K562 (cell line): ENCODE results near the gene TMX1. TPM values are rescaled to one million over a fixed set of nuclear protein-coding genes. Genes with fewer than 3 reads are reported as not detected.

Experiments used
- BHLHE40 ChIP-seq: IDR thresholded peaks from 2 replicates; pipeline ENCODE4 v1.6.1; 2011; ENCODE audit warnings: low read length, improper control_type of control experiment
- CCNT2 ChIP-seq: IDR thresholded peaks from 2 replicates; pipeline ENCODE4 v1.6.1; 2011; ENCODE audit warnings: borderline replicate concordance, low read depth, mild to moderate bottlenecking, moderate library complexity, mixed read lengths, low read length; ENCODE audit not compliant: insufficient read length; ENCODE audit errors: extremely low read depth
- CEBPG ChIP-seq, 3 experiments: fragments of 200-800 bp in 1 of 3; sonication (Bioruptor generic) in 1 of 3; sonication (generic) in 1 of 3; formaldehyde crosslinking in 1 of 3; IDR thresholded peaks in 2 of 3; conservative IDR thresholded peaks in 1 of 3; 2 replicates each; pipeline versions ENCODE4 v1.6.1 to v1.8.0; 2016 to 2022; ENCODE audit warnings: missing compliant biosample characterization in 2 of 3, missing genetic modification characterization in 2 of 3, mild to moderate bottlenecking in 1 of 3, missing genetic modification reagents in 1 of 3
- CTBP1 ChIP-seq: fragments of 450-650 bp; IDR thresholded peaks from 2 replicates; pipeline ENCODE4 v1.6.1; 2016; ENCODE audit warnings: borderline replicate concordance
- EP400 ChIP-seq: fragments of 450-650 bp; IDR thresholded peaks from 2 replicates; pipeline ENCODE4 v1.6.1; 2017; ENCODE audit warnings: antibody characterized with exemption, mild to moderate bottlenecking, moderate library complexity
- NKRF ChIP-seq: fragments of 450-650 bp; IDR thresholded peaks from 2 replicates; pipeline ENCODE4 v1.6.1; 2016; ENCODE audit warnings: borderline replicate concordance
- NRF1 ChIP-seq, 2 experiments: fragments of 450-650 bp; IDR thresholded peaks in 1 of 2; conservative IDR thresholded peaks in 1 of 2; 2 replicates each; pipeline ENCODE4 v1.6.1; 2014; ENCODE audit warnings: mild to moderate bottlenecking in 2 of 2
- POLR3A ChIP-seq: IDR thresholded peaks from 2 replicates; pipeline ENCODE4 v1.6.1; 2011; ENCODE audit warnings: borderline replicate concordance, mild to moderate bottlenecking, moderate library complexity; ENCODE audit not compliant: insufficient read length, insufficient read depth; ENCODE audit errors: extremely low read depth
- SIN3A ChIP-seq, 2 experiments: fragments of 150-350 bp in 1 of 2; IDR thresholded peaks; 2 replicates each; pipeline ENCODE4 v1.6.1; 2011 to 2016; ENCODE audit warnings: borderline replicate concordance in 2 of 2, low read depth in 2 of 2, low read length in 2 of 2, mild to moderate bottlenecking in 2 of 2, moderate library complexity in 2 of 2; ENCODE audit not compliant: control insufficient read depth in 1 of 2
- SPI1 ChIP-seq: IDR thresholded peaks from 2 replicates; pipeline ENCODE4 v1.6.1; 2011; ENCODE audit warnings: low read depth, low read length, control low read depth, borderline replicate concordance
- TBP ChIP-seq: optimal IDR thresholded peaks from 2 replicates; pipeline ENCODE3; 2011; ENCODE audit warnings: low read depth, low read length, improper control_type of control experiment
- THAP12 ChIP-seq: fragments of 250-450 bp; sonication (Bioruptor Pico); IDR thresholded peaks from 2 replicates; pipeline ENCODE4 v1.9.0; 2021; ENCODE audit warnings: mild to moderate bottlenecking, inconsistent platforms
- UBTF ChIP-seq, 2 experiments: IDR thresholded peaks; 2 replicates each; pipeline ENCODE4 v1.6.1; 2012; ENCODE audit warnings: improper control_type of control experiment in 2 of 2, low read depth in 2 of 2, low read length in 2 of 2, borderline replicate concordance in 1 of 2
- ZNF212 ChIP-seq: fragments of 450-650 bp; formaldehyde crosslinking; IDR thresholded peaks from 2 replicates; pipeline ENCODE4 v1.4.0; 2020; ENCODE audit warnings: mild to moderate bottlenecking
- ZNF449 ChIP-seq: fragments of 250-450 bp; sonication (Bioruptor Pico); IDR thresholded peaks from 2 replicates; pipeline ENCODE4 v1.8.0; 2022; ENCODE audit warnings: moderate library complexity, mild to moderate bottlenecking, inconsistent platforms
- polyA plus RNA-seq, 8 experiments: library from polyadenylated mRNA; depleted of rRNA in 4 of 8; stranded (reverse) in 5 of 8; unstranded in 3 of 8; fragments of >200 nt; fragmentation: Nextera tagmentation in 2 of 8; fragmentation: Illumina TruSeq in 1 of 8; extraction: Ambion mirVana in 2 of 8; extraction: Trizol in 1 of 8; gene quantifications; 2 replicates each; pipeline versions ENCODE4 v1.2.1 to v1.2.3, GENCODE V29; 2011 to 2014; ENCODE audit warnings: inconsistent platforms in 1 of 8, missing spikeins in 1 of 8
- total RNA-seq, 7 experiments: library from RNA; depleted of rRNA in 6 of 7; stranded (reverse); fragments of >200 nt in 6 of 7; fragmentation: Illumina TruSeq in 2 of 7; extraction: Trizol in 2 of 7; gene quantifications; 2 replicates each; pipeline versions ENCODE4 v1.2.1 to v1.2.3, GENCODE V29; 2011 to 2021; ENCODE audit warnings: low replicate concordance in 1 of 7

TMX1 gene
- total and polyA plus RNA-seq, 9 of the 15 experiments (the other 6 are each of a cell fraction or from before 2014, with no cell fraction given) = 19.5 to 101 (median 34.7) TPM

GRCh38 chr14:51239813-51240803 is at the start of gene TMX1 (continued):
- TF ChIP-seq THAP12 (CRISPR knock-in tag) (peak; percentile 86), ZNF449 (CRISPR knock-in tag) (no peak), EP400 (peak; percentile 87), CTBP1 (0 out of 2 replicates have a peak, but pooled peaks have one; percentile 48), CCNT2 (no peak), BHLHE40 (peak; percentile 48), CEBPG (CRISPR knock-in tag; IDR thresholded peaks at IDR 0.05) (peak; percentile 38; the same call in 1 of the 2 replicates), CEBPG (tag; conservative IDR thresholded peaks at IDR 0.05 in 1 of 2, IDR thresholded peaks at IDR 0.05 in 1 of 2) (peak in 1 of 2 experiments; percentile 42; a peak in 3 of 4 replicates), SIN3A (IDR thresholded peaks at IDR 0.05; ENCODE audit: borderline replicate concordance in 2 of 2, control insufficient read depth in 1 of 2, low read depth in 2 of 2, low read length in 2 of 2) (peak; percentile 38 to 61; a peak in 1 of 4 replicates), POLR3A (no peak), SPI1 (peak; percentile 91), ZNF212 (CRISPR knock-in tag) (no peak), TBP (peak; percentile 58), NRF1 (conservative IDR thresholded peaks at IDR 0.05 in 1 of 2, IDR thresholded peaks at IDR 0.05 in 1 of 2) (peak; percentile 99), NKRF (peak; percentile 69; the same call in 1 of the 2 replicates), UBTF (IDR thresholded peaks at IDR 0.05; ENCODE audit: borderline replicate concordance in 1 of 2, low read depth in 2 of 2, low read length in 2 of 2) (0 out of 4 replicates have a peak, but pooled peaks of 1 of the 2 experiments have one; percentile 20)
